IMR-90 (cell line): ENCODE measurements around the gene CENPS. TPM values are rescaled to one million over a fixed set of nuclear protein-coding genes. Genes with fewer than 3 reads are reported as not detected.

Source experiments
- ATAC-seq: fragments of 200-7000 bp; cut with Tn5 transposase; 2 replicates; pipeline ENCODE4 v1.9.1; 2020; ENCODE audit warnings: low read depth, mild to moderate bottlenecking, moderate library complexity
- BruUV-seq: library from RNA; stranded (reverse); fragments of 400-500 nt; replicated peaks from 2 replicates; lab custom pipeline; 2021; lab: Mats Ljungman, UMichigan
- CTCF ChIA-PET: fragments of 300-600 bp; formaldehyde crosslinking; extraction: SDS; loops from one replicate; lab custom pipeline; 2021; ENCODE audit warnings: antibody characterized with exemption; lab: Yijun Ruan, JAX
- POLR2A ChIA-PET: fragments of 300-600 bp; sonication (Branson Sonifier 250); formaldehyde crosslinking; loops from one replicate; lab custom pipeline; 2022; ENCODE audit warnings: antibody characterized with exemption; ENCODE audit not compliant: unreplicated experiment; lab: Charles Lee
- DNase-seq: peaks from one replicate; pipeline ENCODE4 v3.0.0; 2013
- H2AFZ ChIP-seq: replicated peaks from 2 replicates; pipeline ENCODE3; 2013; ENCODE audit warnings: low read length, mild to moderate bottlenecking; ENCODE audit not compliant: poor library complexity
- H2AK5ac ChIP-seq: 2 replicates; pipeline ENCODE4 v1.6.1; 2013; ENCODE audit warnings: low read depth, low read length, inconsistent platforms
- H2AK9ac ChIP-seq: replicated peaks from 2 replicates; pipeline ENCODE3; 2013; ENCODE audit warnings: mild to moderate bottlenecking, low read depth, low read length, moderate library complexity; ENCODE audit not compliant: poor library complexity
- H2BK120ac ChIP-seq: 2 replicates; pipeline ENCODE4 v1.6.1; 2013; ENCODE audit warnings: low read depth, low read length, inconsistent platforms
- H2BK15ac ChIP-seq: 3 replicates; pipeline ENCODE4 v1.6.1; 2013; ENCODE audit warnings: low read depth, low read length, inconsistent platforms
- H2BK20ac ChIP-seq: 2 replicates; pipeline ENCODE4 v1.6.1; 2013; ENCODE audit warnings: low read depth, mild to moderate bottlenecking, inconsistent platforms, low read length, moderate library complexity
- H2BK5ac ChIP-seq: 2 replicates; pipeline ENCODE4 v1.6.1; 2013; ENCODE audit warnings: mild to moderate bottlenecking, low read depth, low read length, inconsistent platforms; ENCODE audit not compliant: poor library complexity, severe bottlenecking
- H3K14ac ChIP-seq: replicated peaks from 2 replicates; pipeline ENCODE4 v1.6.1; 2013; ENCODE audit warnings: low read depth, low read length, inconsistent platforms
- H3K18ac ChIP-seq: 2 replicates; pipeline ENCODE4 v1.6.1; 2013; ENCODE audit warnings: low read depth, low read length, control low read depth
- H3K23ac ChIP-seq: 2 replicates; pipeline ENCODE4 v1.6.1; 2013; ENCODE audit warnings: low read depth, low read length, inconsistent platforms
- H3K27ac ChIP-seq: 2 replicates; pipeline ENCODE4 v1.5.1; 2013; ENCODE audit warnings: mild to moderate bottlenecking, control low read depth, low read length; ENCODE audit not compliant: insufficient read depth
- H3K27me3 ChIP-seq: 2 replicates; pipeline ENCODE4 v1.6.1; 2013; ENCODE audit warnings: low read length; ENCODE audit not compliant: control insufficient read depth, insufficient read depth
- H3K36me3 ChIP-seq: 2 replicates; pipeline ENCODE4 v1.6.1; 2013; ENCODE audit warnings: low read length, mixed read lengths; ENCODE audit not compliant: control insufficient read depth, insufficient read depth
- H3K4ac ChIP-seq: 2 replicates; pipeline ENCODE4 v1.6.1; 2013; ENCODE audit warnings: low read depth, low read length, inconsistent platforms
- H3K4me1 ChIP-seq: 2 replicates; pipeline ENCODE4 v1.6.1; 2013; ENCODE audit warnings: low read length, mixed read lengths; ENCODE audit not compliant: control insufficient read depth, insufficient read depth
- H3K4me2 ChIP-seq: 2 replicates; pipeline ENCODE4 v1.6.1; 2013; ENCODE audit warnings: low read depth, mild to moderate bottlenecking, control low read depth, low read length, moderate library complexity
- H3K4me3 ChIP-seq: 2 replicates; pipeline ENCODE4 v1.5.1; 2013; ENCODE audit warnings: low read depth, mild to moderate bottlenecking, control low read depth, low read length, moderate library complexity; ENCODE audit not compliant: insufficient read depth
- H3K56ac ChIP-seq: 2 replicates; pipeline ENCODE4 v1.6.1; 2013; ENCODE audit warnings: low read length, inconsistent platforms; ENCODE audit not compliant: insufficient read depth; ENCODE audit errors: extremely low read depth
- H3K79me1 ChIP-seq, 2 experiments: 2 replicates each; pipeline ENCODE4 v1.6.1; 2013; ENCODE audit warnings: low read length in 2 of 2, inconsistent platforms in 1 of 2, low read depth in 1 of 2
- H3K9ac ChIP-seq: 2 replicates; pipeline ENCODE4 v1.6.1; 2013; ENCODE audit warnings: low read depth, low read length, control low read depth
- H3K9me1 ChIP-seq: 2 replicates; pipeline ENCODE4 v1.6.1; 2013; ENCODE audit warnings: low read length, inconsistent platforms; ENCODE audit not compliant: insufficient read depth
- H3K9me3 ChIP-seq: 2 replicates; pipeline ENCODE4 v1.6.1; 2013; ENCODE audit warnings: low read length; ENCODE audit not compliant: control insufficient read depth, insufficient read depth
- H4K20me1 ChIP-seq: 2 replicates; pipeline ENCODE4 v1.6.1; 2013; ENCODE audit warnings: low read length, inconsistent platforms; ENCODE audit not compliant: insufficient read depth
- H4K5ac ChIP-seq: 2 replicates; pipeline ENCODE4 v1.6.1; 2013; ENCODE audit warnings: mild to moderate bottlenecking, low read depth, low read length, control low read depth
- H4K8ac ChIP-seq, 2 experiments: 2 replicates each; pipeline ENCODE4 v1.6.1; 2013; ENCODE audit warnings: low read depth in 2 of 2, low read length in 2 of 2, control low read depth in 1 of 2, inconsistent platforms in 1 of 2
- H4K91ac ChIP-seq: 2 replicates; pipeline ENCODE4 v1.6.1; 2013; ENCODE audit warnings: low read depth, low read length, inconsistent platforms; ENCODE audit not compliant: insufficient read depth
- BHLHE40 ChIP-seq: fragments of 150-350 bp; IDR thresholded peaks from 2 replicates; pipeline ENCODE4 v1.6.1; 2016; ENCODE audit warnings: mild to moderate bottlenecking, low read depth, low read length
- CEBPB ChIP-seq: IDR thresholded peaks from 2 replicates; pipeline ENCODE4 v1.6.1; 2012; ENCODE audit warnings: low read depth, low read length, improper control_type of control experiment
- CHD1 ChIP-seq: IDR thresholded peaks from 2 replicates; pipeline ENCODE4 v1.6.1; 2012; ENCODE audit warnings: low read depth, low read length, improper control_type of control experiment
- ELK1 ChIP-seq: fragments of 150-350 bp; IDR thresholded peaks from 2 replicates; pipeline ENCODE4 v1.6.1; 2016; ENCODE audit warnings: low read depth, mild to moderate bottlenecking, low read length, moderate library complexity, borderline replicate concordance
- FOS ChIP-seq: fragments of 150-350 bp; IDR thresholded peaks from 2 replicates; pipeline ENCODE4 v1.6.1; 2016; ENCODE audit warnings: low read depth, low read length
- MAFK ChIP-seq: IDR thresholded peaks from 2 replicates; pipeline ENCODE4 v1.6.1; 2012; ENCODE audit warnings: low read depth, low read length, improper control_type of control experiment
- MAZ ChIP-seq: IDR thresholded peaks from 2 replicates; pipeline ENCODE4 v1.6.1; 2012; ENCODE audit warnings: low read depth, mild to moderate bottlenecking, low read length, improper control_type of control experiment, moderate library complexity, borderline replicate concordance
- MXI1 ChIP-seq: IDR thresholded peaks from 2 replicates; pipeline ENCODE4 v1.6.1; 2012; ENCODE audit warnings: low read depth, mild to moderate bottlenecking, low read length, moderate library complexity, borderline replicate concordance
- NFE2L2 ChIP-seq: fragments of 150-350 bp; IDR thresholded peaks from 2 replicates; pipeline ENCODE4 v1.6.1; 2016; ENCODE audit warnings: low read depth, mild to moderate bottlenecking, low read length
- POLR2A ChIP-seq: IDR thresholded peaks from 2 replicates; pipeline ENCODE4 v1.6.1; 2012; ENCODE audit warnings: mild to moderate bottlenecking, low read depth, low read length
- RAD21 ChIP-seq: IDR thresholded peaks from 2 replicates; pipeline ENCODE4 v1.6.1; 2012; ENCODE audit warnings: low read length, improper control_type of control experiment
- RCOR1 ChIP-seq: IDR thresholded peaks from 2 replicates; pipeline ENCODE4 v1.6.1; 2012; ENCODE audit warnings: mild to moderate bottlenecking, low read length, improper control_type of control experiment; ENCODE audit not compliant: insufficient replicate concordance
- RFX5 ChIP-seq: IDR thresholded peaks from 2 replicates; pipeline ENCODE4 v1.8.0; 2012; ENCODE audit warnings: low read depth, mild to moderate bottlenecking, low read length, moderate library complexity
- SMC3 ChIP-seq: fragments of 150-350 bp; IDR thresholded peaks from 2 replicates; pipeline ENCODE4 v1.6.1; 2016; ENCODE audit warnings: low read depth, mild to moderate bottlenecking, antibody characterized with exemption, low read length, moderate library complexity
- WGBS, 2 experiments: methylation state at CpG; one replicate each; pipeline versions ENCODE4 v1.1.5 to v1.1.7; 2013; ENCODE audit warnings: missing lambda C conversion rate in 2 of 2; ENCODE audit not compliant: insufficient read length in 1 of 2; ENCODE audit errors: extremely low coverage in 2 of 2; 5-methylcytosine and 5-hydroxymethylcytosine counted together
- dilution Hi-C: fragments of 300-500 bp; cut with HindIII; formaldehyde crosslinking; loops from one replicate; pipeline ENCODE4 v1.14.3; 2018; ENCODE audit warnings: low sequenced_read_pairs; ENCODE audit not compliant: unreplicated experiment
- in situ Hi-C: fragments of 300-500 bp; cut with MboI; formaldehyde crosslinking; loops from 3 replicates; pipeline ENCODE4 v1.14.3; 2019; ENCODE audit warnings: low sequenced_read_pairs, inconsistent platforms, mixed read lengths
- intact Hi-C: fragments of 100-400 bp; cut with micrococcal nuclease; formaldehyde crosslinking; loops from 2 replicates; pipeline ENCODE4 v1.10.0; 2022
- polyA plus RNA-seq, 3 experiments: library from polyadenylated mRNA; depleted of rRNA; stranded (reverse); fragments of >200 nt; gene quantifications; 2 replicates each; pipeline ENCODE4 v1.2.3, GENCODE V29; 2012; ENCODE audit warnings: low replicate concordance in 1 of 3
- total RNA-seq: library from RNA; depleted of rRNA; stranded (reverse); fragments of >200 nt; gene quantifications from 2 replicates; pipeline ENCODE4 v1.2.3, GENCODE V29; 2012
- TF ChIP-seq, protein P1 (sequence below): conservative IDR thresholded peaks from 2 replicates; pipeline ENCODE4 v1.5.1; 2012; ENCODE audit warnings: mild to moderate bottlenecking, low read depth, low read length, improper control_type of control experiment
- TF ChIP-seq, protein P2 (sequence below): fragments of 150-350 bp; IDR thresholded peaks from 2 replicates; pipeline ENCODE4 v1.6.1; 2017; ENCODE audit warnings: mild to moderate bottlenecking, antibody characterized with exemption, low read length, low read depth

The CENPS gene
- total and polyA plus RNA-seq, 2 of the 4 experiments (the other 2 are of a cell fraction): 9.9 to 12.3 TPM

- Histone ChIP-seq H3K79me1 (peaks cover 7 to 28% of the 10 kb centered on the region in 2 experiments; a peak in 3 of 4 replicates), H3K9ac (no peak overlapping the region), H3K56ac (no peak overlapping the region), H3K9me3 (no peaks in the 10 kb centered on the region), H3K27me3 (no peaks in the 10 kb centered on the region), H2BK5ac (no peak overlapping the region), H3K27ac (no peak overlapping the region), H3K4ac (no peak overlapping the region), H2AK5ac (no peak overlapping the region), H3K4me3 (no peak overlapping the region), H2BK15ac (no peak overlapping the region), H4K20me1 (peaks cover 14% of the 10 kb centered on the region), H3K18ac (no peak overlapping the region), H3K14ac (no peak overlapping the region), H2AFZ (no peak overlapping the region), H2BK20ac (no peak overlapping the region), H3K9me1 (peaks cover 9% of the 10 kb centered on the region; the same call in 1 of the 2 replicates), H2AK9ac (no peak overlapping the region), H3K36me3 (peaks cover 69% of the 10 kb centered on the region), H3K23ac (no peak overlapping the region), H4K91ac (no peak overlapping the region), H4K8ac (no peak overlapping the region), H2BK120ac (no peak overlapping the region), H3K4me1 (peaks cover 2% of the 10 kb centered on the region; the same call in 1 of the 2 replicates), H3K4me2 (no peak overlapping the region), H4K5ac (no peak overlapping the region)
- dilution Hi-C loops (no loop called here), intact Hi-C loops (no loop called here), in situ Hi-C loops (no loop called here)
- no peak for TF ChIP-seq BHLHE40
- TF ChIP-seq MAZ: no peak
- TF ChIP-seq CHD1: no peak
- TF ChIP-seq ELK1: no peak
- TF ChIP-seq CEBPB: no peak
- TF ChIP-seq, protein P1, sequence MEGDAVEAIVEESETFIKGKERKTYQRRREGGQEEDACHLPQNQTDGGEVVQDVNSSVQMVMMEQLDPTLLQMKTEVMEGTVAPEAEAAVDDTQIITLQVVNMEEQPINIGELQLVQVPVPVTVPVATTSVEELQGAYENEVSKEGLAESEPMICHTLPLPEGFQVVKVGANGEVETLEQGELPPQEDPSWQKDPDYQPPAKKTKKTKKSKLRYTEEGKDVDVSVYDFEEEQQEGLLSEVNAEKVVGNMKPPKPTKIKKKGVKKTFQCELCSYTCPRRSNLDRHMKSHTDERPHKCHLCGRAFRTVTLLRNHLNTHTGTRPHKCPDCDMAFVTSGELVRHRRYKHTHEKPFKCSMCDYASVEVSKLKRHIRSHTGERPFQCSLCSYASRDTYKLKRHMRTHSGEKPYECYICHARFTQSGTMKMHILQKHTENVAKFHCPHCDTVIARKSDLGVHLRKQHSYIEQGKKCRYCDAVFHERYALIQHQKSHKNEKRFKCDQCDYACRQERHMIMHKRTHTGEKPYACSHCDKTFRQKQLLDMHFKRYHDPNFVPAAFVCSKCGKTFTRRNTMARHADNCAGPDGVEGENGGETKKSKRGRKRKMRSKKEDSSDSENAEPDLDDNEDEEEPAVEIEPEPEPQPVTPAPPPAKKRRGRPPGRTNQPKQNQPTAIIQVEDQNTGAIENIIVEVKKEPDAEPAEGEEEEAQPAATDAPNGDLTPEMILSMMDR: no peak
- TF ChIP-seq MXI1: no peak
- no peak for TF ChIP-seq NFE2L2
- TF ChIP-seq, protein P2, sequence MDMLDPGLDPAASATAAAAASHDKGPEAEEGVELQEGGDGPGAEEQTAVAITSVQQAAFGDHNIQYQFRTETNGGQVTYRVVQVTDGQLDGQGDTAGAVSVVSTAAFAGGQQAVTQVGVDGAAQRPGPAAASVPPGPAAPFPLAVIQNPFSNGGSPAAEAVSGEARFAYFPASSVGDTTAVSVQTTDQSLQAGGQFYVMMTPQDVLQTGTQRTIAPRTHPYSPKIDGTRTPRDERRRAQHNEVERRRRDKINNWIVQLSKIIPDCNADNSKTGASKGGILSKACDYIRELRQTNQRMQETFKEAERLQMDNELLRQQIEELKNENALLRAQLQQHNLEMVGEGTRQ: no peak
- no peak for TF ChIP-seq RFX5
- TF ChIP-seq RAD21: no peak
- TF ChIP-seq SMC3: no peak
- no peak for TF ChIP-seq POLR2A
- TF ChIP-seq FOS: no peak
- TF ChIP-seq MAFK: no peak
- TF ChIP-seq RCOR1: no peak
- BruUV-seq: no TSS peak
- ATAC-seq (no peak), DNase-seq (no peak)
- CTCF ChIA-PET: no interaction called here
- 100% methylated on average over 1 of the region's 2 CpGs; no CpG with 5 or more reads in 1 of the 2 experiments for WGBS, 2 experiments
- POLR2A ChIA-PET: no interaction called here
These were observed 23.0 kb upstream of the CENPS start for GRCh38 chr1:10407201-10407600.
